ENCODE results near the gene HOXD10.
A peak's percentile ranks its signal among the peaks of the same experiment; 100 is the strongest.

The HOXD10 gene

GRCh38 chr2:176128172-176128981, 11.8 kb downstream of the HOXD10 start:
- H3K9ac ChIP-seq (ENCODE audit: low read length in 2 of 2): no peak overlapping the region
- no peak overlapping the region for H3K27ac ChIP-seq (ENCODE audit: low read length)
- peak overlapping the region in 1 of 2 donors; percentile 44 for H3K4me3 ChIP-seq (ENCODE audit: low read length in 2 of 2)
- peaks cover 0 to 3% of the 10 kb centered on the region in 2 donors for H3K9me3 ChIP-seq (ENCODE audit: control insufficient read depth in 2 of 2, low read length in 2 of 2)
- peaks cover 73 to 91% of the 10 kb centered on the region in 2 donors for H3K27me3 ChIP-seq (ENCODE audit: control insufficient read depth in 1 of 2, insufficient read depth in 2 of 2, low read length in 2 of 2)
- peaks cover 19% of the 10 kb centered on the region for H3K4me1 ChIP-seq (ENCODE audit: control insufficient read depth, insufficient read depth, low read length)
- no peaks in the 10 kb centered on the region for H3K36me3 ChIP-seq (ENCODE audit: control insufficient read depth in 2 of 2, insufficient read depth in 2 of 2, low read length in 2 of 2)

GRCh38 chr2:176128982-176129796, 12.6 kb downstream of the HOXD10 start, which contains the start of gene HOXD8:
Gene HOXD8, plus strand, starts transcription at chr2:176129705. Its CDS starts 662 bp downstream, at chr2:176130367.
- Histone ChIP-seq H3K27me3 (ENCODE audit: control insufficient read depth in 1 of 2, insufficient read depth in 2 of 2, low read length in 2 of 2) (peaks cover 72 to 91% of the 10 kb centered on the region in 2 donors), H3K36me3 (ENCODE audit: control insufficient read depth in 2 of 2, insufficient read depth in 2 of 2, low read length in 2 of 2) (no peaks in the 10 kb centered on the region), H3K9ac (ENCODE audit: low read length in 2 of 2) (no peak within 1 kb of the TSS), H3K27ac (ENCODE audit: low read length) (no peak within 1 kb of the TSS), H3K4me1 (ENCODE audit: control insufficient read depth, insufficient read depth, low read length) (peaks cover 19% of the 10 kb centered on the region), H3K4me3 (ENCODE audit: low read length in 2 of 2) (peak within 1 kb of the TSS; percentile 12 to 59), H3K9me3 (ENCODE audit: control insufficient read depth in 2 of 2, low read length in 2 of 2) (peaks cover 0 to 3% of the 10 kb centered on the region in 2 donors)

GRCh38 chr2:176129813-176130146, 13.2 kb downstream of the HOXD10 start:
- Histone ChIP-seq H3K9ac (ENCODE audit: low read length in 2 of 2) (no peak overlapping the region), H3K36me3 (ENCODE audit: control insufficient read depth in 2 of 2, insufficient read depth in 2 of 2, low read length in 2 of 2) (no peaks in the 10 kb centered on the region), H3K27ac (ENCODE audit: low read length) (no peak overlapping the region), H3K4me1 (ENCODE audit: control insufficient read depth, insufficient read depth, low read length) (peaks cover 19% of the 10 kb centered on the region), H3K27me3 (ENCODE audit: control insufficient read depth in 1 of 2, insufficient read depth in 2 of 2, low read length in 2 of 2) (peaks cover 71 to 91% of the 10 kb centered on the region in 2 donors), H3K4me3 (ENCODE audit: low read length in 2 of 2) (peak overlapping the region in 1 of 2 donors; percentile 59), H3K9me3 (ENCODE audit: control insufficient read depth in 2 of 2, low read length in 2 of 2) (peaks cover 0 to 3% of the 10 kb centered on the region in 2 donors)

- Histone ChIP-seq H3K27me3 (ENCODE audit: control insufficient read depth in 1 of 2, insufficient read depth in 2 of 2, low read length in 2 of 2) (peaks cover 71 to 91% of the 10 kb centered on the region in 2 donors), H3K36me3 (ENCODE audit: control insufficient read depth in 2 of 2, insufficient read depth in 2 of 2, low read length in 2 of 2) (no peaks in the 10 kb centered on the region), H3K4me1 (ENCODE audit: control insufficient read depth, insufficient read depth, low read length) (peaks cover 19% of the 10 kb centered on the region), H3K4me3 (ENCODE audit: low read length in 2 of 2) (peak overlapping the region; percentile 12 to 59), H3K9me3 (ENCODE audit: control insufficient read depth in 2 of 2, low read length in 2 of 2) (peaks cover 0 to 3% of the 10 kb centered on the region in 2 donors), H3K9ac (ENCODE audit: low read length in 2 of 2) (no peak overlapping the region), H3K27ac (ENCODE audit: low read length) (no peak overlapping the region)
Observed at GRCh38 chr2:176130147-176130956, 13.8 kb downstream of the HOXD10 start.

GRCh38 chr2:176130957-176131847, 14.6 kb downstream of the HOXD10 start:
- Histone ChIP-seq H3K4me3 (ENCODE audit: low read length in 2 of 2) (peak overlapping the region in 1 of 2 donors; percentile 59), H3K36me3 (ENCODE audit: control insufficient read depth in 2 of 2, insufficient read depth in 2 of 2, low read length in 2 of 2) (no peaks in the 10 kb centered on the region), H3K4me1 (ENCODE audit: control insufficient read depth, insufficient read depth, low read length) (peaks cover 25% of the 10 kb centered on the region), H3K27me3 (ENCODE audit: control insufficient read depth in 1 of 2, insufficient read depth in 2 of 2, low read length in 2 of 2) (peaks cover 71 to 91% of the 10 kb centered on the region in 2 donors), H3K9ac (ENCODE audit: low read length in 2 of 2) (no peak overlapping the region), H3K27ac (ENCODE audit: low read length) (no peak overlapping the region), H3K9me3 (ENCODE audit: control insufficient read depth in 2 of 2, low read length in 2 of 2) (peaks cover 0 to 3% of the 10 kb centered on the region in 2 donors)

- H3K27me3 ChIP-seq (ENCODE audit: control insufficient read depth in 1 of 2, insufficient read depth in 2 of 2, low read length in 2 of 2): peaks cover 71 to 93% of the 10 kb centered on the region in 2 donors
- H3K4me1 ChIP-seq (ENCODE audit: control insufficient read depth, insufficient read depth, low read length): peaks cover 29% of the 10 kb centered on the region
- no peaks in the 10 kb centered on the region for H3K36me3 ChIP-seq (ENCODE audit: control insufficient read depth in 2 of 2, insufficient read depth in 2 of 2, low read length in 2 of 2)
- H3K9me3 ChIP-seq (ENCODE audit: control insufficient read depth in 2 of 2, low read length in 2 of 2): peaks cover 0 to 3% of the 10 kb centered on the region in 2 donors
- no peak overlapping the region for H3K9ac ChIP-seq (ENCODE audit: low read length in 2 of 2)
- no peak overlapping the region for H3K4me3 ChIP-seq (ENCODE audit: low read length in 2 of 2)
- no peak overlapping the region for H3K27ac ChIP-seq (ENCODE audit: low read length)
Observed at GRCh38 chr2:176131848-176132158, 15.2 kb downstream of the HOXD10 start.

- Histone ChIP-seq H3K36me3 (ENCODE audit: control insufficient read depth in 2 of 2, insufficient read depth in 2 of 2, low read length in 2 of 2) (no peaks in the 10 kb centered on the region), H3K9me3 (ENCODE audit: control insufficient read depth in 2 of 2, low read length in 2 of 2) (peaks cover 0 to 3% of the 10 kb centered on the region in 2 donors), H3K4me1 (ENCODE audit: control insufficient read depth, insufficient read depth, low read length) (peaks cover 31% of the 10 kb centered on the region), H3K9ac (ENCODE audit: low read length in 2 of 2) (no peak overlapping the region), H3K27me3 (ENCODE audit: control insufficient read depth in 1 of 2, insufficient read depth in 2 of 2, low read length in 2 of 2) (peaks cover 74 to 94% of the 10 kb centered on the region in 2 donors), H3K27ac (ENCODE audit: low read length) (no peak overlapping the region), H3K4me3 (ENCODE audit: low read length in 2 of 2) (no peak overlapping the region)
Observed at GRCh38 chr2:176132205-176133171, 15.9 kb downstream of the HOXD10 start.

- Histone ChIP-seq H3K4me3 (ENCODE audit: low read length in 2 of 2) (no peak overlapping the region), H3K36me3 (ENCODE audit: control insufficient read depth in 2 of 2, insufficient read depth in 2 of 2, low read length in 2 of 2) (no peaks in the 10 kb centered on the region), H3K27me3 (ENCODE audit: control insufficient read depth in 1 of 2, insufficient read depth in 2 of 2, low read length in 2 of 2) (peaks cover 75 to 94% of the 10 kb centered on the region in 2 donors), H3K27ac (ENCODE audit: low read length) (no peak overlapping the region), H3K4me1 (ENCODE audit: control insufficient read depth, insufficient read depth, low read length) (peaks cover 31% of the 10 kb centered on the region), H3K9me3 (ENCODE audit: control insufficient read depth in 2 of 2, low read length in 2 of 2) (peaks cover 0 to 3% of the 10 kb centered on the region in 2 donors), H3K9ac (ENCODE audit: low read length in 2 of 2) (no peak overlapping the region)
Observed at GRCh38 chr2:176133389-176133788, 16.8 kb downstream of the HOXD10 start.

GRCh38 chr2:176134035-176134434, 17.5 kb downstream of the HOXD10 start:
- H3K4me3 ChIP-seq (ENCODE audit: low read length in 2 of 2): no peak overlapping the region
- peaks cover 0 to 3% of the 10 kb centered on the region in 2 donors for H3K9me3 ChIP-seq (ENCODE audit: control insufficient read depth in 2 of 2, low read length in 2 of 2)
- H3K4me1 ChIP-seq (ENCODE audit: control insufficient read depth, insufficient read depth, low read length): peaks cover 29% of the 10 kb centered on the region
- H3K36me3 ChIP-seq (ENCODE audit: control insufficient read depth in 2 of 2, insufficient read depth in 2 of 2, low read length in 2 of 2): no peaks in the 10 kb centered on the region
- H3K9ac ChIP-seq (ENCODE audit: low read length in 2 of 2): no peak overlapping the region
- H3K27me3 ChIP-seq (ENCODE audit: control insufficient read depth in 1 of 2, insufficient read depth in 2 of 2, low read length in 2 of 2): peaks cover 75 to 94% of the 10 kb centered on the region in 2 donors
- H3K27ac ChIP-seq (ENCODE audit: low read length): no peak overlapping the region
